Heart left ventricle (tissue), 16 donors: ENCODE measurements around the gene TAOK2. TPM values are rescaled to one million over a fixed set of nuclear protein-coding genes. Genes with fewer than 3 reads are reported as not detected.
A peak's percentile ranks its signal among the peaks of the same experiment; 100 is the strongest.

ENCODE experiments used
- ATAC-seq, 4 donors: fragments of 200-7000 bp; cut with Tn5 transposase; one replicate each; pipeline ENCODE4 v1.9.1; 2020 to 2022; ENCODE audit warnings: moderate library complexity in 4 of 4, mild to moderate bottlenecking in 3 of 4, moderate number of reproducible peaks in 1 of 4
- DNase-seq, 5 donors: peaks; one replicate each; pipeline ENCODE4 v3.0.0-alpha.2; 2020
- H3K27ac ChIP-seq, 12 donors: fragments of 200-600 bp; sonication (generic) in 4 of 12; one replicate each; pipeline versions ENCODE4 v1.5.0 to v1.8.0; 2016 to 2022; ENCODE audit warnings: mild to moderate bottlenecking in 2 of 12
- H3K27me3 ChIP-seq, 9 donors: fragments of 200-600 bp; sonication (generic) in 2 of 9; one replicate each; pipeline versions ENCODE4 v1.5.1 to v1.8.0; 2016 to 2022; ENCODE audit warnings: mild to moderate bottlenecking in 3 of 9
- H3K36me3 ChIP-seq, 9 donors: fragments of 200-600 bp; sonication (generic) in 2 of 9; one replicate each; pipeline versions ENCODE4 v1.5.0 to v1.8.0; 2018 to 2022; ENCODE audit warnings: mild to moderate bottlenecking in 2 of 9
- H3K4me1 ChIP-seq, 12 donors: fragments of 200-600 bp; sonication (generic) in 4 of 12; one replicate each; pipeline versions ENCODE4 v1.5.0 to v1.8.0; 2016 to 2022; ENCODE audit warnings: mild to moderate bottlenecking in 3 of 12
- H3K4me3 ChIP-seq, 12 donors: fragments of 200-600 bp; sonication (generic) in 4 of 12; one replicate each; pipeline versions ENCODE4 v1.5.0 to v1.8.0; 2017 to 2022; ENCODE audit warnings: mild to moderate bottlenecking in 9 of 12, moderate library complexity in 4 of 12
- H3K9me3 ChIP-seq, 12 donors: fragments of 200-600 bp; sonication (generic) in 4 of 12; one replicate each; pipeline versions ENCODE4 v1.5.0 to v1.8.0; 2016 to 2022; ENCODE audit warnings: mild to moderate bottlenecking in 1 of 12
- POLR2A ChIP-seq, 2 donors: fragments of 450-650 bp; IDR thresholded peaks; one replicate each; pipeline ENCODE4 v1.6.1; 2017; ENCODE audit warnings: antibody characterized with exemption in 2 of 2, mild to moderate bottlenecking in 2 of 2, moderate library complexity in 2 of 2
- WGBS, 4 donors: extraction: QIAGEN DNeasy Blood & Tissue Kit in 2 of 4; methylation state at CpG; one replicate each; pipeline versions ENCODE4 v1.1.5 to v1.1.7; 2013 to 2018; 5-methylcytosine and 5-hydroxymethylcytosine counted together
- intact Hi-C, 10 donors: fragments of 100-400 bp; cut with DNase I; formaldehyde crosslinking; loops; one replicate each; pipeline versions ENCODE4 v1.11.1 to v1.14.2; 2022
- polyA plus RNA-seq, 2 donors: library from polyadenylated mRNA; stranded (reverse); fragments of 200-250 nt; gene quantifications; one replicate each; pipeline ENCODE4 v1.2.3, GENCODE V29; 2013
- total RNA-seq, 9 donors: library from RNA; depleted of rRNA in 2 of 9; stranded (reverse); fragments of >200 nt in 2 of 9; fragmentation: NEBNext Ultra II Directional in 3 of 9; extraction: Animal tissue kit (Norgen Biotek cat#: 25700) in 3 of 9; gene quantifications; one replicate each; pipeline versions ENCODE4 v1.1.0 to v1.2.4, GENCODE V29; 2016 to 2023
- TF ChIP-seq, protein P1 (sequence below), 12 donors: fragments of 200-600 bp; sonication (generic) in 4 of 12; IDR thresholded peaks; one replicate each; pipeline versions ENCODE4 v1.5.0 to v1.8.0; 2018 to 2022; ENCODE audit warnings: antibody characterized with exemption in 12 of 12, mild to moderate bottlenecking in 5 of 12
- donor health status: ischemic (EF 13 %, LVEDD 7.1; RV severe dilation, severe dysfunction).
- donor health status: healthy with polysubstance abuse.
- donor health status: DM: no; HTN: yes; CAD: no.
- donor health status: DM: no; HTN: no; CAD: no.
- donor health status: ischemic (EF 25% LVEDD 6.9; RV normal size, moderate dysfunction).
- donor health status: ischemic (EF 25% LVEDD 5.7; RV mildly dilated, moderate dysfunction).
- donor health status: healthy.
- donor health status: DM: yes; HTN: yes; CAD: no.
- donor health status: ischemic (EF 35%, LVEDD 5.7; RV mildly dilated, moderate dysfunction).
- donor health status: nonischemic (EF 11% LVEDD 7.7; RV severe dilation, severe dysfunction).
- donor health status: DM: yes; HTN: yes; CAD: no.
- donor health status: PGD.
- donor health status: ischemic (EF 29% LVEDD 5.4; RV normal size, mild dysfunction).
- donor health status: nonischemic (EF 23%, LVEDD 6.1; RV moderate dilation, normal function).

TAOK2 gene
- total and polyA plus RNA-seq, 11 donors = 29.5 to 47.9 (median 35.7) TPM

DNA sequence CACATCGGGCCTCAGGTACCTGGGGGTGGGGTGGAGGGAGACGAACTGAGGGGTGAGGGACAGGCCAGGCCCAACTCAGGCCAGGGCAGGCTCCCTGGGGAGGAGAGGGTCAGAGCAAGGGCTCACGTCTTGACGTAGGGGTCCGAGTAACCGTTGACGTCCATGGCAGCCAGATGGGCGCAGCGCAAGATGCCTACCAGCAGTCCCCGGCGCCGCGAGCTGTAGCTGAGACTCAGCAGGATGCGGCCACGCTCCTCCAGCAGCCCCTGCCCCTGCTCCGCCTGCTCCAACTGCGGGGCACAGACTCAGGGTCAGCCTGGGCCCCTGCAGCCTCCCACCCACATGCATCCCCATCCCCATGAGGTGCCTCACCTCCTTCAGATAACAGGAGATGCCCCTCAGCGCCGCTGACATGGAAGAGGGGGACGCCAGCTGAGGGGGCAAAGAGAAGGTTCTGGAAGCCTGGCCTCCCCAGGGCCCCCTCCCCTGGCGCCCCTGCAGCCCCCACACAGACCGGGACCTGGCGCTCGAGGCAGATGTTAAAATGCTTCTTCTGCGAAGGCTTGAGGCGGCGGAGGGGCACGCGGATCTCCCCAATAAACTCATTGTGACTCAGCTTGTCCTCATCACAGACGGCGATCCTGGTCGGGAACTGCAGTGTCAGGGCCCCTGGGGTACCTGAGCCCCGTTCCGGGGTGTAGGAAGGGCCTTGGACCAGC lies 33.1 kb downstream of the TAOK2 start:
- Histone ChIP-seq H3K4me3 (no peak overlapping the region), H3K36me3 (peaks cover 0 to 13% (median 0%) of the 10 kb centered on the region in 9 donors), H3K27me3 (peaks cover 18 to 38% (median 31%) of the 10 kb centered on the region in 9 donors), H3K4me1 (peaks cover 2 to 27% (median 12%) of the 10 kb centered on the region in 12 donors), H3K27ac (no peak overlapping the region), H3K9me3 (no peaks in the 10 kb centered on the region)
- TF ChIP-seq, protein P1, sequence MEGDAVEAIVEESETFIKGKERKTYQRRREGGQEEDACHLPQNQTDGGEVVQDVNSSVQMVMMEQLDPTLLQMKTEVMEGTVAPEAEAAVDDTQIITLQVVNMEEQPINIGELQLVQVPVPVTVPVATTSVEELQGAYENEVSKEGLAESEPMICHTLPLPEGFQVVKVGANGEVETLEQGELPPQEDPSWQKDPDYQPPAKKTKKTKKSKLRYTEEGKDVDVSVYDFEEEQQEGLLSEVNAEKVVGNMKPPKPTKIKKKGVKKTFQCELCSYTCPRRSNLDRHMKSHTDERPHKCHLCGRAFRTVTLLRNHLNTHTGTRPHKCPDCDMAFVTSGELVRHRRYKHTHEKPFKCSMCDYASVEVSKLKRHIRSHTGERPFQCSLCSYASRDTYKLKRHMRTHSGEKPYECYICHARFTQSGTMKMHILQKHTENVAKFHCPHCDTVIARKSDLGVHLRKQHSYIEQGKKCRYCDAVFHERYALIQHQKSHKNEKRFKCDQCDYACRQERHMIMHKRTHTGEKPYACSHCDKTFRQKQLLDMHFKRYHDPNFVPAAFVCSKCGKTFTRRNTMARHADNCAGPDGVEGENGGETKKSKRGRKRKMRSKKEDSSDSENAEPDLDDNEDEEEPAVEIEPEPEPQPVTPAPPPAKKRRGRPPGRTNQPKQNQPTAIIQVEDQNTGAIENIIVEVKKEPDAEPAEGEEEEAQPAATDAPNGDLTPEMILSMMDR (IDR thresholded peaks at IDR 0.05) = no peak
- TF ChIP-seq POLR2A (IDR thresholded peaks at IDR 0.05) = no peak
- intact Hi-C loops = loop anchor here in 5 of 10 donors (5.0 to 10.0 kb wide), 7 partner anchors 52 to 305 kb away; partner anchors contain the start of genes KCTD13 (in 4 of the 5), CDIPT (in 3 of the 5), PAGR1 (in 1 of the 5) and PRRT2 (in 1 of the 5)
- ATAC-seq (no peak), DNase-seq (peak in 1 of 5 donors; percentile 20)
- WGBS, 4 donors = 78 to 87% (median 83%) methylated on average over 28 to 34 of the region's 34 CpGs

- DNase-seq (no peak), ATAC-seq (no peak)
- TF ChIP-seq POLR2A (IDR thresholded peaks at IDR 0.05) = no peak
- Histone ChIP-seq H3K36me3 (peaks cover 0 to 10% (median 0%) of the 10 kb centered on the region in 9 donors), H3K4me1 (peaks cover 2 to 31% (median 12%) of the 10 kb centered on the region in 12 donors), H3K27ac (no peak overlapping the region), H3K27me3 (peaks cover 20 to 43% (median 37%) of the 10 kb centered on the region in 9 donors), H3K9me3 (no peaks in the 10 kb centered on the region), H3K4me3 (no peak overlapping the region)
- intact Hi-C loops = loop anchor here in 5 of 10 donors (5.0 to 10.0 kb wide), 7 partner anchors 53 to 305 kb away; partner anchors contain the start of genes KCTD13 (in 4 of the 5), CDIPT (in 3 of the 5), PAGR1 (in 1 of the 5) and PRRT2 (in 1 of the 5)
- 72 to 81% (median 75%) methylated on average over 7 to 11 of the region's 11 CpGs for WGBS, 4 donors
These were observed 33.8 kb downstream of the TAOK2 start for GRCh38 chr16:30007378-30007895.

DNA sequence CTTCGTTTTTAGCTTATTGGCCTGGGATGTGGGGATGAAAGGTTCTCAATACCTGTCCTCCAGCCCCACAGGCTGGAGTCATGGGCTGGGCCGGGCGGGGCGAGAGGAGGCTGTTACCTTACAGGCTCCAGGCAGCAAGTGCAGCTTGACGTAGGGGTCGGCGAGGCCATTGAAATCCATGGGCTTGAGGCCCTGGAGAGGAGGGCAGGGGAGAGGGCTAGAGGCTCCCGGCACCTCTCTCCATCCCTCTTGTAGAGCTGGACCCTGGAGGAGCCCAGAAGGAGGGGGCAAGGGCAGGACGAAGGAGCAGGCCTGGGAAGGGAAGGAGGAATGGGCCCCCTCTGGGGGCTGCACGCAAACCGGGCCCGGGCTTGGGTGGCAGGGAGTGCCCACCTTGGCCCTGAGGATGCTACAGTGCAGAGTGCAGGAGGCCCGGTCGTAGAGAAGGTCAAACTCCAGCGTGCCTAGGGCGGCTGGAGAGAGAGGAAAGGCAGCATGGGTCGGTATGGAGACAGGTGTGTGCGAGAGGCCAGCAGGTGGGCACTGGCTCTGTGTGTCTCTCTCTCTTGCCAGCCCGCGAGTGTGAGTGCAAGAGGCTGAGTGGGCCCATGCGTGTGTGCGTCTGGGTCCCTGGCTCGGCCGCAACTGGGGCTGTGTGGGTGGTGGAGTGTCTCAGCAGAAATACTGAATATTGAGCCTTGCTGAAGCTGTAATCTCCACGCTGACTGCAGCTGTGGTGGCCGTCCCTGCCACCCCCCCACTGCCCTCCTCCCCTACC lies 35.6 kb downstream of the TAOK2 start:
- peaks cover 0 to 1% (median 0%) of the 10 kb centered on the region in 9 donors for H3K36me3 ChIP-seq
- ATAC-seq = no peak
- H3K9me3 ChIP-seq = no peaks in the 10 kb centered on the region
- TF ChIP-seq, protein P1 (IDR thresholded peaks at IDR 0.05) = no peak
- no peak for TF ChIP-seq POLR2A (IDR thresholded peaks at IDR 0.05)
- H3K27ac ChIP-seq = no peak overlapping the region
- peaks cover 2 to 31% (median 12%) of the 10 kb centered on the region in 12 donors for H3K4me1 ChIP-seq
- no peak overlapping the region for H3K4me3 ChIP-seq
- 47 to 52% (median 51%) methylated on average over 26 of the region's 26 CpGs for WGBS, 4 donors
- H3K27me3 ChIP-seq = peaks cover 20 to 44% (median 41%) of the 10 kb centered on the region in 9 donors
- no peak for DNase-seq
- intact Hi-C loops = loop anchor here in 5 of 10 donors (5.0 to 10.0 kb wide), 7 partner anchors 54 to 307 kb away; partner anchors contain the start of genes KCTD13 (in 4 of the 5), CDIPT (in 3 of the 5), PAGR1 (in 1 of the 5) and PRRT2 (in 1 of the 5)
